WERI-Rb-1 (cell line): Measurements from ENCODE around the gene LIPE.

Source experiments
- DNase-seq: peaks from one replicate; pipeline ENCODE4 v3.0.0-alpha.2; 2020
- H3K27ac ChIP-seq: fragments of 250-450 bp; sonication (Bioruptor Pico); 2 replicates; pipeline ENCODE4 v1.5.1; 2020; ENCODE audit warnings: mild to moderate bottlenecking, moderate library complexity
- H3K27me3 ChIP-seq: fragments of 250-450 bp; sonication (Bioruptor Pico); 2 replicates; pipeline ENCODE4 v1.5.1; 2021; ENCODE audit warnings: mild to moderate bottlenecking, low read depth, moderate library complexity; ENCODE audit not compliant: insufficient read depth, severe bottlenecking
- H3K36me3 ChIP-seq: fragments of 250-450 bp; sonication (Bioruptor Pico); 2 replicates; pipeline ENCODE4 v1.5.1; 2020; ENCODE audit warnings: mild to moderate bottlenecking, moderate library complexity
- H3K4me3 ChIP-seq: 2 replicates; pipeline ENCODE4 v1.5.1; 2011; ENCODE audit warnings: low read depth, mild to moderate bottlenecking, control low read depth, low read length
- H3K9me3 ChIP-seq: fragments of 250-450 bp; sonication (Bioruptor Pico); 2 replicates; pipeline ENCODE4 v1.5.1; 2021; ENCODE audit warnings: mild to moderate bottlenecking, moderate library complexity; ENCODE audit not compliant: severe bottlenecking
- CTCF ChIP-seq: IDR thresholded peaks from 2 replicates; pipeline ENCODE4 v1.5.1; 2011; ENCODE audit warnings: low read depth, mild to moderate bottlenecking, control low read depth, inconsistent platforms, low read length

The LIPE gene

GRCh38 chr19:42441049-42441445 is 13.9 kb upstream of the LIPE start:
- H3K27me3 ChIP-seq, result no peaks in the 10 kb centered on the region
- H3K4me3 ChIP-seq, result no peak overlapping the region
- no peaks in the 10 kb centered on the region for H3K36me3 ChIP-seq
- DNase-seq, result no peak
- no peak overlapping the region for H3K27ac ChIP-seq
- no peak for TF ChIP-seq CTCF
- H3K9me3 ChIP-seq, result no peaks in the 10 kb centered on the region

GRCh38 chr19:42440357-42441048 is 13.3 kb upstream of the LIPE start:
- Histone ChIP-seq H3K9me3 (no peaks in the 10 kb centered on the region), H3K27ac (no peak overlapping the region), H3K27me3 (no peaks in the 10 kb centered on the region), H3K36me3 (no peaks in the 10 kb centered on the region), H3K4me3 (no peak overlapping the region)
- TF ChIP-seq CTCF, result peak; percentile 79
- DNase-seq, result peak; percentile 78

- Histone ChIP-seq H3K9me3 (no peaks in the 10 kb centered on the region), H3K4me3 (no peak overlapping the region), H3K27ac (no peak overlapping the region), H3K27me3 (no peaks in the 10 kb centered on the region), H3K36me3 (no peaks in the 10 kb centered on the region)
- no peak for DNase-seq
- no peak for TF ChIP-seq CTCF
Observed at GRCh38 chr19:42436006-42436405, 8.8 kb upstream of the LIPE start.

GRCh38 chr19:42435316-42435715 is 8.1 kb upstream of the LIPE start:
- DNase-seq, result no peak
- no peak overlapping the region for H3K27ac ChIP-seq
- no peaks in the 10 kb centered on the region for H3K36me3 ChIP-seq

GRCh38 chr19:42433503-42434260 is 6.5 kb upstream of the LIPE start:
- no peak overlapping the region for H3K27ac ChIP-seq
- no peaks in the 10 kb centered on the region for H3K9me3 ChIP-seq
- peak; percentile 74 for DNase-seq
- H3K27me3 ChIP-seq, result no peaks in the 10 kb centered on the region
- TF ChIP-seq CTCF, result peak; percentile 78
- H3K4me3 ChIP-seq, result no peak overlapping the region
- no peaks in the 10 kb centered on the region for H3K36me3 ChIP-seq

More at GRCh38 chr19:42435316-42435715, 8.1 kb upstream of the LIPE start:
- Histone ChIP-seq H3K9me3 (no peaks in the 10 kb centered on the region), H3K27me3 (no peaks in the 10 kb centered on the region), H3K4me3 (no peak overlapping the region)
- TF ChIP-seq CTCF, result no peak
